GM12875 (cell line): ENCODE measurements around the gene ASCL5.

Experiments
- H3K4me3 ChIP-seq: one replicate; pipeline ENCODE4 v1.5.1; 2011; ENCODE audit warnings: low read depth, low read length, control low read depth
- CTCF ChIP-seq: IDR thresholded peaks from 2 replicates; pipeline ENCODE4 v1.5.1; 2011; ENCODE audit warnings: low read depth, mild to moderate bottlenecking, control low read depth, inconsistent platforms, low read length, moderate library complexity, borderline replicate concordance; ENCODE audit not compliant: insufficient read depth

The ASCL5 gene

GRCh38 chr1:201139756-201140155 lies 12.8 kb upstream of the ASCL5 start:
- TF ChIP-seq CTCF: no peak
- H3K4me3 ChIP-seq: no peak overlapping the region

GRCh38 chr1:201139306-201139705 lies 12.3 kb upstream of the ASCL5 start:
- H3K4me3 ChIP-seq: no peak overlapping the region
- no peak for TF ChIP-seq CTCF

- no peak overlapping the region for H3K4me3 ChIP-seq
- TF ChIP-seq CTCF: no peak
Observed at GRCh38 chr1:201138311-201138840, 11.4 kb upstream of the ASCL5 start.

- no peak overlapping the region for H3K4me3 ChIP-seq
- no peak for TF ChIP-seq CTCF
Observed at GRCh38 chr1:201137579-201138310, 10.8 kb upstream of the ASCL5 start.

GRCh38 chr1:201137024-201137392 lies 10.0 kb upstream of the ASCL5 start:
- H3K4me3 ChIP-seq: no peak overlapping the region
- TF ChIP-seq CTCF: no peak

GRCh38 chr1:201136355-201137023 lies 9.5 kb upstream of the ASCL5 start:
- H3K4me3 ChIP-seq: no peak overlapping the region
- TF ChIP-seq CTCF: no peak

- TF ChIP-seq CTCF: no peak
- H3K4me3 ChIP-seq: no peak overlapping the region
Observed at GRCh38 chr1:201134405-201134804, 7.4 kb upstream of the ASCL5 start.
